Thoracic aorta (tissue), 2 donors: ENCODE measurements around the gene CTNNA2. TPM values are rescaled to one million over a fixed set of nuclear protein-coding genes. Genes with fewer than 3 reads are reported as not detected.

ENCODE experiments used
- ATAC-seq: fragments of 150-250 bp; one replicate; pipeline ENCODE4 v1.8.0; 2017; ENCODE audit warnings: low read depth; ENCODE audit not compliant: insufficient number of reproducible peaks, low FRiP score
- DNase-seq: peaks from one replicate; pipeline ENCODE4 v3.0.0-alpha.2; 2020; ENCODE audit warnings: low spot score
- H3K27ac ChIP-seq, 2 donors: fragments of 200-600 bp; sonication (generic); 1 replicate in 1 of 2; 2 replicates in 1 of 2; pipeline ENCODE4 v1.5.1; 2016; ENCODE audit warnings: mild to moderate bottlenecking in 2 of 2, moderate library complexity in 2 of 2
- H3K27me3 ChIP-seq: fragments of 200-600 bp; sonication (generic); replicated peaks from 2 replicates; pipeline ENCODE4 v1.6.0; 2016; ENCODE audit warnings: mild to moderate bottlenecking; ENCODE audit not compliant: insufficient read depth
- H3K36me3 ChIP-seq: fragments of 200-600 bp; sonication (generic); one replicate; pipeline ENCODE4 v1.5.1; 2016
- H3K4me1 ChIP-seq, 2 donors: fragments of 200-600 bp; sonication (generic); 1 replicate in 1 of 2; 2 replicates in 1 of 2; pipeline versions ENCODE4 v1.5.1 to v1.6.0; 2016; ENCODE audit warnings: low read depth in 2 of 2, mild to moderate bottlenecking in 1 of 2; ENCODE audit not compliant: control insufficient read depth in 1 of 2
- H3K4me3 ChIP-seq: fragments of 200-600 bp; sonication (generic); 2 replicates; pipeline ENCODE4 v1.5.1; 2016; ENCODE audit warnings: mild to moderate bottlenecking
- H3K9me3 ChIP-seq: fragments of 200-600 bp; sonication (generic); 2 replicates; pipeline ENCODE4 v1.5.1; 2016
- CTCF ChIP-seq: fragments of 200-600 bp; sonication (generic); IDR thresholded peaks from one replicate; pipeline ENCODE4 v1.5.1; 2019; ENCODE audit warnings: antibody characterized with exemption
- total RNA-seq, 2 donors: library from RNA; depleted of rRNA; stranded (reverse); fragments of >200 nt; gene quantifications; one replicate each; pipeline versions ENCODE4 v1.1.0 to v1.2.3, GENCODE V29; 2016

The CTNNA2 gene
- total RNA-seq, 2 donors from 2014 or later: not detected

DNA sequence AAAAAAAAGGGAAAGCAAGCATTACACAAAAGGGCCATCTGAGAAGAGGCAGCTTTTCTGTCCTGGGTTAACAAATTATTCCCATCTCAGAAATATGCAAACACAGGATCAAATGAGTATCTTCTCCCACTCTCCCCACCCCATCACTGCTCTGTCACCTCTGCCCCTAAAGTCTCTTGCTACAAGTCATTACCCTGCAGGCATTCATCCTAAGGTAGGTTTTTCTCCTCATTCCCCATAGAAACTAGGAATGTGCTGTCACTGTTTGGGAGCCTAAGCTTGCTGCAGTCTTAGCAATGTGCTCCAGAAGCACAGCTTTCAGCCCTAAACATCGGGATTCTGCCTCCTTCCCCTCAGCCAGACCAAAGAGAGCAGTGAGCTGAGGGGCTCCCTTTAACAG lies 788.1 kb downstream of the CTNNA2 start:
- no peak for DNase-seq
- Histone ChIP-seq H3K27ac (no peak overlapping the region), H3K27me3 (no peaks in the 10 kb centered on the region), H3K4me3 (no peak overlapping the region), H3K36me3 (no peaks in the 10 kb centered on the region), H3K4me1 (no peaks in the 10 kb centered on the region), H3K9me3 (no peaks in the 10 kb centered on the region)
- no peak for TF ChIP-seq CTCF
- no peak for ATAC-seq

GRCh38 chr2:80302001-80302313 lies 789.1 kb downstream of the CTNNA2 start:
- no peak overlapping the region for H3K27ac ChIP-seq
- H3K4me3 ChIP-seq: no peak overlapping the region
- ATAC-seq: no peak
- no peaks in the 10 kb centered on the region for H3K36me3 ChIP-seq
- no peaks in the 10 kb centered on the region for H3K9me3 ChIP-seq
- H3K27me3 ChIP-seq: no peaks in the 10 kb centered on the region
- TF ChIP-seq CTCF: no peak
- no peaks in the 10 kb centered on the region for H3K4me1 ChIP-seq
- no peak for DNase-seq

- ATAC-seq (no peak), DNase-seq (no peak)
- no peaks in the 10 kb centered on the region for H3K36me3 ChIP-seq
- TF ChIP-seq CTCF: no peak
- no peaks in the 10 kb centered on the region for H3K4me1 ChIP-seq
- no peak overlapping the region for H3K4me3 ChIP-seq
- H3K9me3 ChIP-seq: no peaks in the 10 kb centered on the region
- no peak overlapping the region for H3K27ac ChIP-seq
- no peaks in the 10 kb centered on the region for H3K27me3 ChIP-seq
Observed at GRCh38 chr2:80302314-80303005, 789.6 kb downstream of the CTNNA2 start.

DNA sequence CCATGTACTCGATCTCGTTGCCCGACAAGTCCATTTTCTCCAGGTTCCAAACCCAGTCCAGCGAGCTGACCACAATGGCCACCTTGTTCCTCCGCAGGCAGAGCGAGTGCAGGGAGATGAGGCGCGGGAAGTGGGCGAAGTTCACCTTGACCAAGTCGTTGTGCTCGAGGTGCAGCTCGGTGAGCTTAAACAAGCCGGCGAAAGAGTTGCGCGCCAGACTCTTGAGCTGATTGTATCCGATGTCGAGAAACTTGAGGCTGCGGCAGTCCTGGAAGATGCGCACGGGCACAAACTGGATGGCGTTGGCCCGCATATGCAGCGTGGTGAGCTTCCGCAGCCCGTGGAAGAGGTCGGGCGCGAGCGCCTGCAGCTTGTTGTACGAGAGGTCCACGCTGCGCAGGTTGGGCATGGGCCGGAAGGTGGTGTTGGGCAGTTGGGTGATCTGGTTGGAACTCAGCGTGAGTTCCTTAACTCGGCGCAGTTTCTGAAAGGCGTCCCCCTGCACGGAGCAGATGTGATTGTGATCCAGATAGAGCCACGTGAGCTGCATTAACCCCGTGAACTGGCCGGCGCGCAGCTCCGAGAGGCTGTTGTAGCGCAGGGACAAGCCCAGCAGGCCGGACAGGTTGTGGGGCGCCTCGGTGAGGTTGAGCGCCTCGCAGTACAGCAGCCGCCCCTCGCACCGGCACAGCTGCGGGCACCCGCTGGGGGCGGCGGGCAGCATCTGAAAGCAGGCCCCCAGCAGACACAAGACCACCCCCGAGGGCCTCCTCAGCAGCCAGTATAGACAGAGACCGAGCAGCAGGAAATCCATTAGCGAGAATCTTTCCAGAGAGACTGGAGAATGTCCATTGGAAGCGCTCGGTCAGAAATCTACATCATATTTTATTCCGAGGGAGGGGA lies 790.4 kb downstream of the CTNNA2 start:
- Histone ChIP-seq H3K27ac (no peak overlapping the region), H3K9me3 (no peaks in the 10 kb centered on the region), H3K36me3 (no peaks in the 10 kb centered on the region), H3K4me3 (no peak overlapping the region), H3K4me1 (no peaks in the 10 kb centered on the region), H3K27me3 (no peaks in the 10 kb centered on the region)
- TF ChIP-seq CTCF: no peak
- ATAC-seq: no peak
- no peak for DNase-seq

- Histone ChIP-seq H3K27me3 (no peaks in the 10 kb centered on the region), H3K27ac (no peak within 1 kb of the TSS), H3K36me3 (no peaks in the 10 kb centered on the region), H3K4me3 (peak within 1 kb of the TSS; percentile 25), H3K4me1 (no peaks in the 10 kb centered on the region), H3K9me3 (no peaks in the 10 kb centered on the region)
- ATAC-seq (no peak), DNase-seq (no peak)
- no peak for TF ChIP-seq CTCF
Observed at GRCh38 chr2:80303909-80304837, 791.3 kb downstream of the CTNNA2 start, which contains the start of gene LRRTM1. Gene LRRTM1 (minus strand): TSS chr2:80304752. CDS start chr2:80303819, 933 bp downstream.
